Body of pancreas (tissue), 4 donors: ENCODE data around the gene IDI1.

Experiments used
- CTCF ChIP-seq, 7 experiments: fragments of 450-650 bp in 4 of 7; fragments of 200-600 bp in 3 of 7; sonication (generic) in 3 of 7; IDR thresholded peaks; one replicate each; pipeline ENCODE4 v1.5.1; 2016 to 2019; ENCODE audit warnings: antibody characterized with exemption in 7 of 7
- POLR2A ChIP-seq, 3 donors: fragments of 450-650 bp; IDR thresholded peaks; one replicate each; pipeline ENCODE4 v1.6.1; 2016; ENCODE audit warnings: antibody characterized with exemption in 3 of 3, mild to moderate bottlenecking in 2 of 3

DNA sequence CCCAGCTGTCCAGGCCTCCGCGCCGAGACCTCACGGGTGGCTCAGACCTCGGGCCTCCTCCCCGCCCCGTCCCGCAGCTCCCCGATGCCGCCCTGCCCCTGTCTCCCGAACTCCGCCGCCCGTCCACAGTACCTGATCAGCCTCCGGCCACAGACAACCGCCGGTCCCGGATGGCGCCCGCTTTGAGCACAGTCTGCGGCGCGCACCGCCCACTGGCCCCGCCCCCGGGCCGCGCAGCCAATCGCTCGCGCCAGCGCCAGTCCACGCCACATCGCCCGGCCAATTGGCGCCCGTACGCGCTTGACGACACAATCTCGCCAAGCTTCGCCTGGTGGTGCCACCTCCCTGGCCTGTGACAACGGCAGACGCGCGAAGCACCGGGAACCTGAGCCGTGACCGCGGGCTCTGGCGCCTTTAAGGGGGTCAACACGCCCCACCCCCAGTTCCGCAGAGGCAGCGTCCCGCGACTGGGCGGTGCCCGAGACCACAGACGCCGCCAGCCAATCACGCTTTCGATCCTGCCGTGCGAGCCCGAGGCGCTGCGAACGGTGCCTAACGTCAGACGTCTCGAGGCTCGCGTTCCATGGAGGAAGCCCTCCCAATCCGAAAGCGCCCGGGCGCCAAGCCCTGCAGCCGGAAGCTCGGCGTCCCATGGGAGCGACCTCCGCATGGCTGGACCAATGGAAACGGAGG lies at the start of gene IDI1:
- TF ChIP-seq CTCF (IDR thresholded peaks at IDR 0.05) (peak in 1 of 7 experiments; percentile 5), POLR2A (IDR thresholded peaks at IDR 0.05) (peak; percentile 94 to 98 (median 97))
